ENCODE measurements around the gene NUCKS1. TPM values are rescaled to one million over a fixed set of nuclear protein-coding genes. Genes with fewer than 3 reads are reported as not detected.

Gene NUCKS1
- total RNA-seq, 1 donor from 2014 or later: 72.3 TPM

DNA sequence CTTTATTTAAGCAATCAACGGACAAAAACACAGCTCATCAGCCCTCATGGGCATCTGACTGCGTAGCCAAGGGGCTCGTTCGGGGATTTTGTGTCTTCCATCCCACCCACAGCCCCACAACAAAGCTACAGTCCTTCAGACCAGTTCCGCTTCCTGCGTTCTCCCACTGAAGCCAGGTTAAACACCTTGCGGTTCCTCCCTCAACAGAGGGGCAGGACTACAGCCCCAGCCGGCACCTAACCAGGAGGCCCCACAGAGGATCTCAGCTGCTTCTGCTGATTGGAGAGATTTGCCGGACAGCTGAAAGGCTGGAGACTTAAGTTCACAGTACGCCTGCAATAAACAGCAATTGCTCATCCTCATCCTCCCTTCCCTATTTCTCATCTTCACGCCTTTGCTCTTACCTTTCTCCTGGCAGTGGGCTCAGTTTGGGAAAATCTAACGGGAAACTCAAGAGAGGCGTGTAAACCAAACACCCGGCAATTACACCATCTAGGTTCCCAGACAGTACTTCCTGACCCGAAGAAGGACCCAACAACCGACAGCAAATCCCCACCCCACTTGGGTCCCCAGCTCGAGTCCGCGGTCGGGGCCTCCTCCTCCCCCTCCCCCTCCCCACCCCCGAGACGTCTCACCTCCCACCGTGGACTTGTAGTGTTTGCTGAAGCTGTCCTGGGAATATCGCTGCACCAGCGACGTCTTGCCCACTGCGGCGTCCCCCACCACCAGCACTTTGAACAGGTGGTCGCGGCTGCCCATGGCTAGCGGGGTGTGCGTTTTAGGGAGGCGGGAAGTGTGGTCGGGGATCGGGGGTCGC lies 24.4 kb upstream of the NUCKS1 start:
- peak; percentile 48 for DNase-seq (ENCODE audit: low spot score)
- peak; percentile 33 for ATAC-seq

DNA sequence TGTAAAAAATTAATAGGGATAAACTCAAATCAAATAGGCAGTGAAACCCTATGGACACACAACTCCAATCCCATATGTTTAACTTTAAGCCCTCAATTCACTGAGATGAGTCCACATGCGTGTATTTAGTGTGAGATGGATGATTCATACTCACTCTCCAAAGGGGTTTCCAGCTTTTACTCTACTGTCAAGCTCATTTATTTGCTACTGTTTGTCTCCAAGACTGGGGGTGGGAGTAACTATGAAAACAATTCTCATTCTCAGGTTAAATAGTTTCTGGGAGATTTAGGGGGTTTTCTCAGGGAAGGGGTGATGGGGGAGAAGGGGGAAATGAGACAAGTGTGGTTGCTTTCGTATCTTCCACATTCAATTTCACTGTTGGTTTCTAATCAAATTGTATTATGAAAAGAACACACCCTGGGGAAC lies 22.6 kb upstream of the NUCKS1 start:
- ATAC-seq: no peak
- no peak for DNase-seq (ENCODE audit: low spot score)

DNA sequence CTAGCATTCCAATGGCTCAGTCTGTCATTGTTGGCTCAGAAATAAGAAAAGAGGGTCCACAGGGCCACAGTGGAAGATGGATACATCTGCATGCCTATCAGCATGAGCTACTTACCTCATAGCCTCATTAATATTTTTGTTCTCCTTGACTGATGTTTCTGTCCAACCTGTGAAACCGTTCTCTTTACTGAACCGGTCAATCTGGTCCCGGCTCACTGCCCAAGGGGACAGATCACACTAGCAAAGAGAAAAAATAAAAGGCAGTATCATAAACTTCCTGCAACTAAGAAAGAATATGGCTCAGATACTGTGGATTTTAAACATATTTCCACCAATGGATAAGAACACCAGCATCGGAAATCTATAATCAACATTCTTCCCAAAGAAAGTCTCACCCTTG lies 20.6 kb upstream of the NUCKS1 start:
- no peak for ATAC-seq
- DNase-seq (ENCODE audit: low spot score): no peak

DNA sequence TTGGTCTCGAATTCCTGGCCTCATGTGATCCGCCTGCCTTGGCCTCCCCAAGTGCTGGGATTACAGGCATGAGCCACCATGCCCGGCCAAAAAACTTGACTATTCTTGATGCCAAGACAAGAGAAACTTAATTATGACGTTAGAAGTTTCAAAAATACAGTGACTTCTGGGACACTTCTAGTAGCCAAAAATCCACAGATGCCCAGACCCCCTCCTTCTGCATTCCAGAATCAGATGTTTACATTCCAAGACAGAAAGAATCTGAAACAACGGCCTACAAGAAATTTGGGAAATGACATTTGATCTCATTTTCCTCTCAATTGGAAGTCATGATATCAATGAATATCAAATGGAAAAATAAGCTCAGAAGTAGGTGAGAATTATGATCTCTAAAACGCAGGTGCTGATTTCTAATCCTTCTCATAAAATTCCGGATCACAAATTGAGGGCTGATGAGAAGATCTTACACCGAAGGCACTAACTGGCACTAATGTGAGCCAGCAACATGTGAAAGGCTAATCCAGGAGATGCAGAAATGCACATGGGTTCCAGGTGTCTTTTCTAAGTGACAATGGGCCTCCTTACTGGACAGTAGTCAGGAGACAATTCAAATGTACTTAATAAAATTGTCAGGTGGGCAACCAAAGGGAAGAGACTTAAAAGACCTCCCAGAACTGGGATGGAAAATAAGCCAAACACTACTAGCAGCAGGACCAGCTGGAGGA lies 19.8 kb upstream of the NUCKS1 start:
- DNase-seq (ENCODE audit: low spot score) (no peak), ATAC-seq (no peak)

DNA sequence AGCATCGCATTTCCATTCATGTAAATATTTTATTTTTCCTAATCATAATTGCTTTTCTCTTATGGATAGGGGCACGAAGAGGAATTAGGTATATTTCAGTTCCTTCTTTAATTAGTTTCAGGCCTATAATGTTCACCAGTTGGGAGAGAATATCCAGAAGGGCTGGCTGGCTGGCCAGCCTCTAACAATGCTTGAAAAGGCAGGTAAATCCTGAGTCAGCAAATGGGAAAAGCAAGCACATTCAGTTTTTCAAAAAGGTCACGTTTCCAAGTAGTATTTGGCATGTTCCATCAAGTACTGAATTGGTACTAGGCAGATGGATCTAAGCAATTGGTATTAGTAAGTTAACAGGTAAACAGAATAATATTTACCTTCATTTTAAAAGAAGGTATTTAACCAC lies 17.3 kb upstream of the NUCKS1 start:
- DNase-seq (ENCODE audit: low spot score) (no peak), ATAC-seq (peak; percentile 60)

DNA sequence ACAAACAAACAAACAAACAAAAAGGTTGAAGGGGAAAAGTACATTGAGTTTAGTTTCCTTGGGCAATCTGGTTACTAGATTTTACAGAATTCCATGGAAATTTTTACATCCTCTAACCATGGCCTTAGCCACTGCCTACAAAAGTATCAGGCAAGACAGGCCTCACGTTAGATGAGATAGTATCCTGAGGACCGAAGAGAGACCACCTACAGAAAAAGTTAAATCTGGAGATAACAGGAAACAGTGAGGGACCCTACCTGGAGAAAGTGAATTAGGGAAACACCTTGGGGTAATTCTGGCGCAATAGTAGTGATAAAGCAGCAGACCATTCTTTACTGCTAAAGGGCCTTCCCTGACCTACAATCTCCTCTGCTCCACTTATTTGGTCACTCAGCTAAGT lies 16.6 kb upstream of the NUCKS1 start:
- DNase-seq (ENCODE audit: low spot score) (no peak), ATAC-seq (no peak)

DNA sequence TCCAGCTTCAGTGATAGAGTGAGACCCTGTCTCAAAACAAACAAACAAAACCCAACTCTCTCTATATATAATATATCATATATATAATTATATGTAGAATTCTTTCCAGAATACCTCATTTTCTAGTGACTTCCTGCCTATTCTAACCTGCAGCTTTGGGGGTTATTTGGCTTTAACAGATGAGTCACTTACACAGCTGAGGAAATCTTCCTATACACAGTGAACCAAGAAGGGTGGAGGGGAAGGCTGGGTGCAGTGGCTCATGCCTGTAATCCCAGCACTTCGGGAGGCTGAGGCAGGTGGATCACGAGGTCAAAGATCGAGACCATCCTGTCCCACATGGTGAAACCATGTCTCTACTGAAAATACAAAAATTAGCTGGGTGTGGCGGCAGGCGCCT lies 16.1 kb upstream of the NUCKS1 start:
- DNase-seq (ENCODE audit: low spot score) (no peak), ATAC-seq (no peak)

DNA sequence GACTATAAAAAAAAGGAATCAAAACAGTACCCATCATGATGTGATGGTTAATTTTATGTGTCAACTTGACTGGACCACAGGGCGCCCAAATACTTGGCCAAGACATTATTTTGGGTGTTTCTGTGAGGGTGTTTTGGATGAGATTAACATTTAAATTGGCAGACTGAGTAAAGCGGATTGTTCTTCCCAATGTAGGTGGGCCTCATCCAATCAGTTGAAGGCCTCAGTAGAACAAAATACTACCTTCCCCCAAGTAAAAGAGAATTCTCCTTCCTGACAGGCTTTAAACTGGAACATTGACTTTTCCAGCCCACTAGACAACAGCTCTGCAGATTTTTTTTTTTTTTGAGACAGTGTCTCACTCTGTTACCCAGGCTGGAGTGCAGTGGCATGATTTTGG lies 14.6 kb upstream of the NUCKS1 start:
- no peak for ATAC-seq
- DNase-seq (ENCODE audit: low spot score): no peak

DNA sequence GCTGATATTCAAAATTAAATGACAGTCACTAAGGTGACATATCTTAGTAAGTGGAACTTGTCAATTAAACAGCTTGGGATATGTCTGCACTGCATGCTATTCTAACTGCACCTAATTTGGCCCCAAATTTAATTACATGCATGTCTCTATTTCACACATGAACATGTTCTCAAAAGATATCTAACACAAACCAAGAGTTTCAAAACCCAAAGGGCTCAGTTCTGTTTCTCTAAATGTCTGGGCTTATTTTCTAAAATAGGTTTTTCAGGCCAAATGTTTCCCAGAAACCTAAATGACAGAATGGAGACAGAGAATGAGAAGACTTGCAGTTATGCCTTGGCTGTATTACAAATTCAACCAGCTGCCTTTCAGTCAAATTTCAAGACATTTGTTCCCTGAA lies 14.0 kb upstream of the NUCKS1 start:
- ATAC-seq (no peak), DNase-seq (ENCODE audit: low spot score) (no peak)

DNA sequence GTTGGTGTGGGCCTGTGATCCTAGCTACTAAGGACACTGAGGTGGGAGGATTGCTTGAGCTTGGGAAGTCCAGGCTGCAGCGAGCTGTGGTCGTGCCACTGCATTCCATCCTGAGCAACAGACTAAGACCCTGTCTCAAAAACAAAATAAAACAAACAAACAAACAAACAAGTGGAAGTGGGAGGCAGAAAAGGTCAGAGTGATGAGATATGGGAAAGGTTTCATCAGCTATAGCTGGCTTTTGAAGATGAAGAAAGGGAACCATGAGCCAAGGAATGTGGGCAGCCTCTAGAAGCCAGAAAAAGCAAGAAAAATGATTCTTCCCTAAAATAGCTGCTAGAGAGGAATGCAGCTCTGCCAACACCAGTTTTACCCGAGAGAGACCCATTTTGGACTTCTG lies 10.6 kb upstream of the NUCKS1 start:
- no peak for ATAC-seq
- no peak for DNase-seq (ENCODE audit: low spot score)

DNA sequence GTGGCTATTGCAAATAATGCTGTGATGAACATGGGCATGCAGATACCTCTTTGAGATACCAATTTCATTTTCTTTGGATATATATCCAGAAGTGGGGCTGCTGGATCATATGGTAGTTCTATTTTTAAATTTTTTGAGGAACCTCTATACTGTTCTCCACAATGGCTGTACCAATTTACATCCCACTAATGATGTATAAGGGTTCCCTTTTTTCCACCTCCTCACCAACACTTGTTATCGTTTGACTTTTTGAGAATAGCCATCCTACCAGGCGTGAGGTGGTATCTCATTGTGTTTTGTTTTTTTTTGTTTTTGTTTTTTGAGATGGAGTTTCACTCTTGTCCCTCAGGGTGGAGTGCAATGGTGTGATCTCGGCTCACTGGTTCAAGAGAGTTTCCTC lies 6.6 kb upstream of the NUCKS1 start:
- DNase-seq (ENCODE audit: low spot score) (no peak), ATAC-seq (no peak)

DNA sequence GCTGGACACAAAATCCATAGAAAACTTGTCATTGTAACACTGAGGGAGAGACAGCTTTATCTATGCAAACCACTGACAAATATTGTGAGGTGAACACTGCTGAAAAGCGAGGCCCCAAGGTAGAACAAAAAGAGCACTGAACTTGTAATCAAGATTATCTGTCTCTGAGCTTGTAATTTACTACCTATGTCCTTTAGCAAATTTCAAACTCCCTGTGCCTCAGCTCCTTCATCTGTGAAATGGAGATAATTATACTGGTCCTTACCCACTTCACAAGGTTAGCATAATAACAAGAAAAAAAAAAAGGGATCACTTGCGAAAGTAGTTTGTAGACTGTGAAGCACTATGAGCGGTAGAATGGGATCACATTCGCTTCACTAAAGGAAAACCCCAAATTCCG lies 4.9 kb upstream of the NUCKS1 start:
- no peak for DNase-seq (ENCODE audit: low spot score)

DNA sequence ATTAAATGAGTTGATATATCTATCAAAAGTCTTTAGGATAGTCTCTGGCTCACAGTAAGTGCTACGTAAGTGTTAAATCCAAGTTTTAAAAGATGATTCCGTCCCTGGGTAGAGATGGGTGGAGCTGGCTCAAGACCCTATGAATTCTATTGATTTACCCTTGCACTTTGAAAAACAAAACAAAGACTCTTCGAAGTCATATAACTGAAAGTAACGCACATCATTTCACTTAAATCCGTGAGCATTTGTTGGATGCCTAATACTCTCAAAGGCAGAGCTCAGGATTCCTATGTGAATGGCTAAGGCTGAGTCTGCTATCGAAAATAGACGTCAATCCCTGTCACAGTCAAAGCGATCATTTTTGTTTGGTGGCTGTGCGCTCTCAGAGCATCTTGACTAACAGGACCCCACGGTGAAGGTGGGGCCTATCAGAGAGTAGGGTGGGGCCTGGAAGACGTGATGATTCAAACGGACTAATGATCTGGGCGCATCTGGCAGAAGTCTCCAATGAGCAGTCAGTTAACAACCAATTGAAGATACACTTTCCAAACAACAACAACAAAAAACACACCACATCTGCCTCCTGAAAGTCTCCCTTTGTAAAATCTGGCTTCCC lies 1.2 kb upstream of the NUCKS1 start:
- ATAC-seq (no peak), DNase-seq (ENCODE audit: low spot score) (no peak)

More for the DNA sequence above, 4.9 kb upstream of the NUCKS1 start:
- ATAC-seq: no peak

DNA sequence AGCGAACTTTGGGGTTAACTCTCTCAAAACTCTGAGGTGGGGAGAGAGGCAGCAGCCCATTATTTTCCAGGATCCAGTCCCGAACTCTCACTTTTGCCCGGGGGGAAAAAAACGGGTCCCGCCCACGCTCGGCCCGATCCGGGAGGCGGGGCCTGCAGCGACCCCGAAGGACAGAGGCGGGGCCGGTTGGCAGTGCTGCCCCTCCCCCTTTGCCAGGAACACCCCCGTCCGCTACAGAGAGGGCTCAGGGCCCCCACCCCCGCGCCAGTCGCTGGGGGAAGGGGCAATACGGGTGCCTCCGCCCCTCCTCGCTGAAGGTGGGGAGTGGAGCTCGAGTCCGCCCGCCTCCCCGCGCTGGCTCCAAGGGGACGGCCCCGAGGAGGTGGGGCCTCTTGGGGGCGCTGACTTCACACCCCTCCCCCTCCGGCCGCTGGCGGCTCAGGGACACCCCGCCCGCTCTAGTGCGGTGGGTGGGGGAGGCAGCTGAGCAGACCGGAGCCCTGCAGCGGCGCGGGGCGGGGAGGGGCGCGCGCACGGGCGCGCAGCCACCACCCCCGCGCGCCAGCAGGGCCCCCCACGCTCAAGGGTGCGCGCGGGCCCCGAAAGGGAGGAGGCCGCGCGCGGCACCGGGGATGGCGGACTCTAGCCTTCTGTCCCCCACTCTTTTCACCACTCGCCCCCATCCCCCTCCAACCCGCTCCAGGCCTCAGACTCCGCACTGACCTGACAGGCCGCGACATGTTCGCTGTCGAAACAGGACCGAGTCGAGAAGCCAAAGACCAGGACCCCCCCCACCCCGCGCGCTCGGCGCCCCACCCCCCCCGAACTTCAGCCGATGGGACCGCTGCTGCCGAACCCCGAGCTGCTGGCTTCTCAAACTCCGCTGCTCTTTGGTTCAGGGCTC lies 496 bp downstream of the NUCKS1 start:
- DNase-seq (ENCODE audit: low spot score) (peak; percentile 98), ATAC-seq (peak; percentile 87)

DNA sequence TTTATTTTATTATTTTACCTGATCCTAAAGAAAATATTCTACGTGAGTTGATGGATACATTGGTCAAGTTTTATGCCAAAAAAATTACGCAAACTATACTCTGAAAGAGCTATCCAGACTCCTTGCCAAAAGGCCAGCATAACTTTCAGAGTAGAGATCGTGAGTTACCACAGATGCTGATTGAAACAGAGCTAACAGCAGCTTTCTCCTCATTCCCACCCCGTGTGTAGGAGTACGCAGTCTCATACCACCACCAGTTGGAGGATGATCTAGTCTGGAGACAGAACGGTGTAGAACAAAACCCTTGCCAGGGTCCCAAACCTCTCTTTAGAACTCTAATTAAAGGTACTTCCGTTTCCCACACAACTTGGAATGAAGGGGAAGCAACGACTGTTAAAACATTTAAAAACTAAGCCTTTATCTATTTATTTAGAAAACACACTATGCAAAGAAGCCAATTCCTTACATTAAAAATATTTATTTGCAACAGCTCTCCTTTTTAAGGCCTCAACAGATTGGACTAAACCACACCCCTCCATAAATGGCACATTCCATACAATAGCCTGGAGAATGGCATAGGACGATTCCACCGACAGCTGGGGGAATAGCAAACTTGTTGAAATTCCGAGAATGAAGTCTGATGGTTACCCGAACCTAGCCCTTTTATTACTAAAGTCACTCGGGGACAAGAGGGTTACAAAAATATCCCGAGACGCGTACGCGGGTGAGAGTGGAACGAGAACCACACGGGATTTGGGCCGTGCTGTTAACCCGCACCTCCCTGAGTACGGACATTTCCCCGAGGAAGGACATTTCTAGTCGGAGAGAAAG lies 1.4 kb downstream of the NUCKS1 start:
- ATAC-seq (peak; percentile 0), DNase-seq (ENCODE audit: low spot score) (no peak)

DNA sequence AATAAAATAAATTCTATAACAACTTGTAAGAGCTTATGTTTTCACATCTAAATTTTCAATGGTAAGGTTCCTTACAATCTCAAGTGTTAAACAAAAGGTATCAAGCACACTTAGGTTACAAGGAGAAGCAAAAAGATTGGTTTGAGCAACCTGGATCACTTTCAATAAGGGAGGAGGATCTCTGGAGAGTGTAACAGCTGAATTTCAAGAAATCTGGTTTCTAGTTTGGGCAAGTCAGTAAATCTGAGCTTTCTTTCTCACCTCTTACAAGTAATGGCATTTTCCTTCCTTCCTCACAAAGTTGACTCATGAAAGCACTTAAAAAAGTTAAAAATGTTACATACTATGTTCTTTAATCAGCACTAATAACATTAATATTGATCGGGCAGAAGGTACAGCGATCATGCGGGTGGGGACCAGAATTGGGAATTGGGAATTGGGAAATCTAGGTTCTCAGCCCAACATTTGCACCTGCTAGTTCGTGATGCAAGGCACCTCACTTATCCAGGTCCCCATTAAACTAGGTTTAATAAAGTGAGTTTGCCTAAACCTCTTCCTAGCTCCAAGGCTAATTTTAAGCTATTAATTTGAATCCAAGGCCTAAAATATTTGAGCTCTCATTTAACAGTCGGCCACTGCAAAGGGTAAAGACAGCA lies 3.1 kb downstream of the NUCKS1 start:
- no peak for DNase-seq (ENCODE audit: low spot score)
- no peak for ATAC-seq

DNA sequence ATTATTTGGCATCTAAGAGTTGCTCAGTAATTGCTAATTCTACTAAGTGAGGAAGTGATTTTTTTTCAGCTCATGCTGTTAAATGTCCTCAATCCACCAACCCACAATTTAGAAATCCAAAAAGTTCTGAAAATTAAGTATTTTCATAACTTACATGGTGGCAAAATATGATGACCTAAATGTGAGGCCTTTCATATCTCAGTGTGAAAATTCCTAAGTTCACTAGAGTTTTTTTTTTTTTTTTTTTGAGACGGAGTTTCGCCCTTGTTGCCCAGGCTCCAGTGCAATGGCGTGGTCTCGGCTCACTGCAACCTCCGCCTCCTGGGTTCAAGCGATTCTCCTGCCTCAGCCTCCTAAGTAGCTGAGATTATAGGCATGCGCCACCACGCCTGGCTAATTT lies 5.6 kb downstream of the NUCKS1 start:
- DNase-seq (ENCODE audit: low spot score) (no peak), ATAC-seq (no peak)

DNA sequence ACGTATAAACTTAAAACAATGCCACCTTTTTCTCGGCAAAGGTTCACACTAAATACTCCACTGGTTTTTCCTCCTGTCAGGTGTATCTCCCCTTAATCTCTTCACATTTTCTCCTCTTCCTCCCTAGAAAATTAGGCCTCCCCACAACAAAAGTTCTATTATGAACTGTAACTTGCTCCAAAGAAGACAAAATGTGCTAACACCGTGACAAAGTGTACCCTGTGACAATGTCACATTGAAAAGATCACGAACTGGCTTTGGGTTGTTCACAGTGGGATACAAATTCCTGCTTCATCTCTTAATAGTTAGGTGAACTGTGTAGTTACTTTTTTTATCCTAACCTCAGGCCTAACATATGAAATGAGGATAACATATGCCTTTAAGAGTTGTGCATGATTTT lies 6.0 kb downstream of the NUCKS1 start:
- no peak for DNase-seq (ENCODE audit: low spot score)
- ATAC-seq: peak; percentile 13

DNA sequence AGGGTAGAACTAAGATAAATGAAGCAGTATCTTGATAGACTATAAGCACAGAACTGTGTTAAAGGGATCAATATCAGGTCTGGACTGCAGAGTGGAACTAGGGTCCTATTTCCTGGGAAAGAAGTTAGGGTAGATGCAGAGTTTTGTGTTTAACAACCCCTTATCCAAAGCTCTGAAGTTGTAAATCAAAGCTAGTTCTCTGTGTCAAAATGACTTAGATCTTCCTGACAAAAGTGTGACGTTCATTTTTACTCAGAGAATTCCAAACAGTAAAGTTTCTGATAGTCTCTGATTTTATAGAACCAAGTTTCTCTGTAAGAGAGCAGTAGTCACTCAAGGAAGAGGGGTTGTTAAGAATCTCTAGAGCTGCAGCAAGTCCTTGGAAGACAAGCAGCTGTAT lies 8.3 kb downstream of the NUCKS1 start:
- no peak for ATAC-seq

More for the DNA sequence above, 8.3 kb downstream of the NUCKS1 start:
- DNase-seq (ENCODE audit: low spot score): no peak

All from left lobe of liver (tissue), 2 donors.